Neural progenitor cell (in vitro differentiated cells): ENCODE data around the gene TMED3.

Experiments
- EZH2 ChIP-seq: fragments of 200-600 bp; sonication (generic); IDR thresholded peaks from 2 replicates; pipeline ENCODE4 v1.6.1; 2017; ENCODE audit warnings: antibody characterized with exemption, mild to moderate bottlenecking, moderate library complexity
- EZH2phosphoT487 ChIP-seq: fragments of 200-600 bp; sonication (generic); IDR thresholded peaks from 2 replicates; pipeline ENCODE4 v1.6.1; 2017; ENCODE audit warnings: antibody characterized with exemption
- TF ChIP-seq, protein P1 (sequence below): fragments of 200-600 bp; sonication (generic); IDR thresholded peaks from 2 replicates; pipeline ENCODE4 v1.5.1; 2017; ENCODE audit warnings: antibody characterized with exemption, mild to moderate bottlenecking

- TF ChIP-seq, protein P1, sequence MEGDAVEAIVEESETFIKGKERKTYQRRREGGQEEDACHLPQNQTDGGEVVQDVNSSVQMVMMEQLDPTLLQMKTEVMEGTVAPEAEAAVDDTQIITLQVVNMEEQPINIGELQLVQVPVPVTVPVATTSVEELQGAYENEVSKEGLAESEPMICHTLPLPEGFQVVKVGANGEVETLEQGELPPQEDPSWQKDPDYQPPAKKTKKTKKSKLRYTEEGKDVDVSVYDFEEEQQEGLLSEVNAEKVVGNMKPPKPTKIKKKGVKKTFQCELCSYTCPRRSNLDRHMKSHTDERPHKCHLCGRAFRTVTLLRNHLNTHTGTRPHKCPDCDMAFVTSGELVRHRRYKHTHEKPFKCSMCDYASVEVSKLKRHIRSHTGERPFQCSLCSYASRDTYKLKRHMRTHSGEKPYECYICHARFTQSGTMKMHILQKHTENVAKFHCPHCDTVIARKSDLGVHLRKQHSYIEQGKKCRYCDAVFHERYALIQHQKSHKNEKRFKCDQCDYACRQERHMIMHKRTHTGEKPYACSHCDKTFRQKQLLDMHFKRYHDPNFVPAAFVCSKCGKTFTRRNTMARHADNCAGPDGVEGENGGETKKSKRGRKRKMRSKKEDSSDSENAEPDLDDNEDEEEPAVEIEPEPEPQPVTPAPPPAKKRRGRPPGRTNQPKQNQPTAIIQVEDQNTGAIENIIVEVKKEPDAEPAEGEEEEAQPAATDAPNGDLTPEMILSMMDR = no peak
- TF ChIP-seq EZH2phosphoT487 = no peak
- TF ChIP-seq EZH2 = no peak
Observed at GRCh38 chr15:79370716-79371115, 59.8 kb downstream of the TMED3 start.
